SK-N-SH (cell line): ENCODE results near the gene RIOK1. TPM values are rescaled to one million over a fixed set of nuclear protein-coding genes. Genes with fewer than 3 reads are reported as not detected.

Experiments used
- CTCF ChIA-PET: fragments of 300-600, 350-600 bp; formaldehyde crosslinking; extraction: SDS; loops from one replicate; lab custom pipeline; 2021; lab: Yijun Ruan, JAX
- POLR2A ChIA-PET: fragments of 350-600 bp; sonication (Branson Sonifier 250); formaldehyde crosslinking; extraction: SDS; loops from one replicate; lab custom pipeline; 2020; ENCODE audit warnings: antibody characterized with exemption, inconsistent platforms; lab: Yijun Ruan, JAX
- DNase-seq: peaks from one replicate; pipeline ENCODE4 v3.0.0; 2012
- H2AFZ ChIP-seq: fragments of 200-600 bp; sonication (generic); 2 replicates; pipeline ENCODE4 v1.8.1; 2016; ENCODE audit warnings: antibody characterized with exemption, mild to moderate bottlenecking, low read depth
- H3F3A ChIP-seq: fragments of 200-600 bp; sonication (generic); replicated peaks from 2 replicates; pipeline ENCODE3; 2016; ENCODE audit warnings: antibody characterized with exemption, mild to moderate bottlenecking; ENCODE audit not compliant: insufficient read depth
- H3K27ac ChIP-seq, 2 experiments: fragments of 200-500 bp in 1 of 2; fragments of 200-600 bp in 1 of 2; sonication (Bioruptor generic) in 1 of 2; sonication (generic), shearing (Covaris generic) in 1 of 2; 2 replicates each; pipeline versions ENCODE4 v1.5.1 to v1.6.1; 2014 to 2016; ENCODE audit warnings: low read depth in 2 of 2, inconsistent platforms in 1 of 2, low read length in 1 of 2, mild to moderate bottlenecking in 1 of 2, mixed read lengths in 1 of 2
- H3K27me3 ChIP-seq: fragments of 200-600 bp; sonication (generic), shearing (Covaris generic); 2 replicates; pipeline ENCODE4 v1.6.1; 2016; ENCODE audit warnings: mixed run types; ENCODE audit not compliant: insufficient read depth
- H3K36me3 ChIP-seq, 2 experiments: fragments of 200-500 bp in 1 of 2; fragments of 200-600 bp in 1 of 2; sonication (Bioruptor generic) in 1 of 2; sonication (generic) in 1 of 2; replicated peaks in 1 of 2; 2 replicates each; pipeline versions ENCODE3 to v1.5.1; 2014 to 2016; ENCODE audit warnings: low read length in 1 of 2, mild to moderate bottlenecking in 1 of 2; ENCODE audit not compliant: insufficient read depth in 2 of 2, control insufficient read depth in 1 of 2
- H3K4me1 ChIP-seq, 2 experiments: fragments of 200-500 bp in 1 of 2; fragments of 200-600 bp in 1 of 2; sonication (Bioruptor generic) in 1 of 2; sonication (generic), shearing (Covaris generic) in 1 of 2; 2 replicates each; pipeline versions ENCODE4 v1.5.1 to v1.6.1; 2014 to 2016; ENCODE audit warnings: low read depth in 1 of 2, low read length in 1 of 2, mixed run types in 1 of 2; ENCODE audit not compliant: insufficient read depth in 2 of 2, control insufficient read depth in 1 of 2
- H3K4me2 ChIP-seq: fragments of 200-600 bp; sonication (generic), shearing (Covaris generic); 2 replicates; pipeline ENCODE4 v1.6.1; 2017; ENCODE audit warnings: mixed run types
- H3K4me3 ChIP-seq, 2 experiments: fragments of 200-500 bp in 1 of 2; fragments of 200-600 bp in 1 of 2; sonication (Bioruptor generic) in 1 of 2; sonication (generic), shearing (Covaris generic) in 1 of 2; 2 replicates each; pipeline versions ENCODE4 v1.5.1 to v1.8.1; 2014 to 2016; ENCODE audit warnings: low read depth in 2 of 2, inconsistent platforms in 1 of 2, low read length in 1 of 2, mild to moderate bottlenecking in 1 of 2, mixed read lengths in 1 of 2, moderate library complexity in 1 of 2
- H3K79me2 ChIP-seq: fragments of 200-600 bp; sonication (generic); 2 replicates; pipeline ENCODE4 v1.8.1; 2017; ENCODE audit warnings: mild to moderate bottlenecking; ENCODE audit not compliant: insufficient read depth
- H3K9ac ChIP-seq: fragments of 200-600 bp; sonication (generic); 2 replicates; pipeline ENCODE4 v1.6.1; 2017; ENCODE audit warnings: mixed run types
- H3K9me2 ChIP-seq: fragments of 200-600 bp; sonication (generic); 2 replicates; pipeline ENCODE4 v1.6.1; 2017; ENCODE audit warnings: mixed run types
- H3K9me3 ChIP-seq: fragments of 200-600 bp; sonication (generic); 2 replicates; pipeline ENCODE4 v1.6.1; 2017; ENCODE audit warnings: mixed run types, mild to moderate bottlenecking, moderate library complexity
- H4K20me1 ChIP-seq: fragments of 200-600 bp; sonication (generic); 2 replicates; pipeline ENCODE4 v1.6.1; 2017; ENCODE audit warnings: mild to moderate bottlenecking, mixed run types; ENCODE audit not compliant: insufficient read depth
- FOXJ3 ChIP-seq: sonication (generic); formaldehyde crosslinking; IDR thresholded peaks from 2 replicates; pipeline ENCODE4 v1.5.1; 2020; ENCODE audit warnings: mild to moderate bottlenecking, missing genetic modification reagents
- FOXM1 ChIP-seq: IDR thresholded peaks from 2 replicates; pipeline ENCODE4 v1.4.0; 2012; ENCODE audit warnings: low read depth, mild to moderate bottlenecking
- JUND ChIP-seq: IDR thresholded peaks from 2 replicates; pipeline ENCODE4 v1.4.0; 2012
- NRF1 ChIP-seq: IDR thresholded peaks from 2 replicates; pipeline ENCODE4 v1.6.1; 2012; ENCODE audit warnings: low read depth, mild to moderate bottlenecking, low read length
- POLR2AphosphoS5 ChIP-seq: IDR thresholded peaks from 2 replicates; pipeline ENCODE4 v1.6.1; 2012; ENCODE audit warnings: low read depth, low read length
- SIN3A ChIP-seq: IDR thresholded peaks from 2 replicates; pipeline ENCODE4 v1.6.1; 2012; ENCODE audit warnings: low read depth, mild to moderate bottlenecking, low read length, moderate library complexity, borderline replicate concordance
- SMC3 ChIP-seq: IDR thresholded peaks from 2 replicates; pipeline ENCODE4 v1.6.1; 2012; ENCODE audit warnings: low read depth, low read length, improper control_type of control experiment
- TAF1 ChIP-seq: IDR thresholded peaks from 2 replicates; pipeline ENCODE4 v1.6.1; 2012; ENCODE audit warnings: low read depth, mild to moderate bottlenecking, low read length, moderate library complexity, borderline replicate concordance
- TCF12 ChIP-seq: IDR thresholded peaks from 2 replicates; pipeline ENCODE4 v1.4.0; 2012
- YY1 ChIP-seq: IDR thresholded peaks from 2 replicates; pipeline ENCODE4 v1.4.0; 2012; ENCODE audit warnings: low read depth, mild to moderate bottlenecking
- WGBS: methylation state at CpG from one replicate; pipeline ENCODE4 v1.1.6; 2017; ENCODE audit warnings: low lambda C conversion rate; 5-methylcytosine and 5-hydroxymethylcytosine counted together
- polyA plus RNA-seq, 3 experiments: library from polyadenylated mRNA; depleted of rRNA; stranded (reverse); fragments of >200 nt; gene quantifications; 2 replicates each; pipeline ENCODE4 v1.2.3, GENCODE V29; 2012
- TF ChIP-seq, protein P1 (sequence below): fragments of 150-350 bp; IDR thresholded peaks from 2 replicates; pipeline ENCODE4 v1.6.1; 2016; ENCODE audit warnings: mild to moderate bottlenecking, low read depth, low read length
- TF ChIP-seq, protein P2 (sequence below): IDR thresholded peaks from 2 replicates; pipeline ENCODE4 v1.4.0; 2012; ENCODE audit warnings: low read depth, borderline replicate concordance
- TF ChIP-seq, protein P3 (sequence below): IDR thresholded peaks from 2 replicates; pipeline ENCODE4 v1.4.0; 2012; ENCODE audit warnings: low read depth
- TF ChIP-seq, protein P4 (sequence below): IDR thresholded peaks from 2 replicates; pipeline ENCODE4 v1.4.0; 2012; ENCODE audit warnings: low read depth, borderline replicate concordance
- TF ChIP-seq, protein P5 (sequence below): IDR thresholded peaks from 2 replicates; pipeline ENCODE4; 2012

The RIOK1 gene
- polyA plus RNA-seq, 1 of the 3 experiments (the other 2 are of a cell fraction) = 18.7 TPM

DNA sequence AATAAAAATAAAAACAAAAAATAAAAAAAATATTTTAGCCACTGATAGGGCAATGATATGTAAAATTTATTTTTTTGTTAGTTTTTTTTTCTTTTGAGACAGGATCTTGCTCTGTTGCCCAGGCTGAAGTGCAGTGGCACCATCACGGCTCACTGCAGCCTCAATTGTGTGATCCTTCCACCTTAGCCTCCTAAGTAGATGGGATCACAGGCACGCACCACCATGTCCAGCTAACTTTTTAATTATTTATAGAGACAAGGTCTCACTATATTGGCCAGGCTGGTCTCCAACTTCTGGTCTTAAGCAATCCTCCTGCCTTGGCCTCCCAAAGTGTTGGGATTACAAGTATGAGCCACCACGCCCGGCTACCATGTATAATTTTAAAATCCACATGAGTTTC lies 59.4 kb downstream of the RIOK1 start:
- no peaks in the 10 kb centered on the region for H3K36me3 ChIP-seq
- no peaks in the 10 kb centered on the region for H3K79me2 ChIP-seq
- no peak overlapping the region for H3K4me2 ChIP-seq
- no peaks in the 10 kb centered on the region for H4K20me1 ChIP-seq
- POLR2A ChIA-PET = no interaction called here
- no peak overlapping the region for H3K27ac ChIP-seq
- no peak for DNase-seq
- no peaks in the 10 kb centered on the region for H3K9me3 ChIP-seq
- CTCF ChIA-PET = interaction anchor here (1.5 kb wide), 1 partner anchor 9 kb away, joined by 3 read pairs; no protein-coding TSS in a partner anchor
- no peaks in the 10 kb centered on the region for H3F3A ChIP-seq
- 41% methylated on average over 4 of the region's 4 CpGs for WGBS
- no peaks in the 10 kb centered on the region for H3K4me1 ChIP-seq
- H3K4me3 ChIP-seq = no peak overlapping the region
- TF ChIP-seq NRF1 (no peak), FOXJ3 (CRISPR knock-in tag) (no peak), POLR2AphosphoS5 (no peak), TCF12 (no peak), TAF1 (no peak), FOXM1 (no peak), SIN3A (no peak), SMC3 (no peak), YY1 (no peak), JUND (no peak)
- TF ChIP-seq, protein P1, sequence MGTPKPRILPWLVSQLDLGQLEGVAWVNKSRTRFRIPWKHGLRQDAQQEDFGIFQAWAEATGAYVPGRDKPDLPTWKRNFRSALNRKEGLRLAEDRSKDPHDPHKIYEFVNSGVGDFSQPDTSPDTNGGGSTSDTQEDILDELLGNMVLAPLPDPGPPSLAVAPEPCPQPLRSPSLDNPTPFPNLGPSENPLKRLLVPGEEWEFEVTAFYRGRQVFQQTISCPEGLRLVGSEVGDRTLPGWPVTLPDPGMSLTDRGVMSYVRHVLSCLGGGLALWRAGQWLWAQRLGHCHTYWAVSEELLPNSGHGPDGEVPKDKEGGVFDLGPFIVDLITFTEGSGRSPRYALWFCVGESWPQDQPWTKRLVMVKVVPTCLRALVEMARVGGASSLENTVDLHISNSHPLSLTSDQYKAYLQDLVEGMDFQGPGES = no peak
- TF ChIP-seq, protein P2, sequence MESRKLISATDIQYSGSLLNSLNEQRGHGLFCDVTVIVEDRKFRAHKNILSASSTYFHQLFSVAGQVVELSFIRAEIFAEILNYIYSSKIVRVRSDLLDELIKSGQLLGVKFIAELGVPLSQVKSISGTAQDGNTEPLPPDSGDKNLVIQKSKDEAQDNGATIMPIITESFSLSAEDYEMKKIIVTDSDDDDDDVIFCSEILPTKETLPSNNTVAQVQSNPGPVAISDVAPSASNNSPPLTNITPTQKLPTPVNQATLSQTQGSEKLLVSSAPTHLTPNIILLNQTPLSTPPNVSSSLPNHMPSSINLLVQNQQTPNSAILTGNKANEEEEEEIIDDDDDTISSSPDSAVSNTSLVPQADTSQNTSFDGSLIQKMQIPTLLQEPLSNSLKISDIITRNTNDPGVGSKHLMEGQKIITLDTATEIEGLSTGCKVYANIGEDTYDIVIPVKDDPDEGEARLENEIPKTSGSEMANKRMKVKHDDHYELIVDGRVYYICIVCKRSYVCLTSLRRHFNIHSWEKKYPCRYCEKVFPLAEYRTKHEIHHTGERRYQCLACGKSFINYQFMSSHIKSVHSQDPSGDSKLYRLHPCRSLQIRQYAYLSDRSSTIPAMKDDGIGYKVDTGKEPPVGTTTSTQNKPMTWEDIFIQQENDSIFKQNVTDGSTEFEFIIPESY = no peak
- TF ChIP-seq, protein P3, sequence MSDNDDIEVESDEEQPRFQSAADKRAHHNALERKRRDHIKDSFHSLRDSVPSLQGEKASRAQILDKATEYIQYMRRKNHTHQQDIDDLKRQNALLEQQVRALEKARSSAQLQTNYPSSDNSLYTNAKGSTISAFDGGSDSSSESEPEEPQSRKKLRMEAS = no peak
- TF ChIP-seq, protein P4, sequence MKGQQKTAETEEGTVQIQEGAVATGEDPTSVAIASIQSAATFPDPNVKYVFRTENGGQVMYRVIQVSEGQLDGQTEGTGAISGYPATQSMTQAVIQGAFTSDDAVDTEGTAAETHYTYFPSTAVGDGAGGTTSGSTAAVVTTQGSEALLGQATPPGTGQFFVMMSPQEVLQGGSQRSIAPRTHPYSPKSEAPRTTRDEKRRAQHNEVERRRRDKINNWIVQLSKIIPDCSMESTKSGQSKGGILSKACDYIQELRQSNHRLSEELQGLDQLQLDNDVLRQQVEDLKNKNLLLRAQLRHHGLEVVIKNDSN = no peak
- TF ChIP-seq, protein P5, sequence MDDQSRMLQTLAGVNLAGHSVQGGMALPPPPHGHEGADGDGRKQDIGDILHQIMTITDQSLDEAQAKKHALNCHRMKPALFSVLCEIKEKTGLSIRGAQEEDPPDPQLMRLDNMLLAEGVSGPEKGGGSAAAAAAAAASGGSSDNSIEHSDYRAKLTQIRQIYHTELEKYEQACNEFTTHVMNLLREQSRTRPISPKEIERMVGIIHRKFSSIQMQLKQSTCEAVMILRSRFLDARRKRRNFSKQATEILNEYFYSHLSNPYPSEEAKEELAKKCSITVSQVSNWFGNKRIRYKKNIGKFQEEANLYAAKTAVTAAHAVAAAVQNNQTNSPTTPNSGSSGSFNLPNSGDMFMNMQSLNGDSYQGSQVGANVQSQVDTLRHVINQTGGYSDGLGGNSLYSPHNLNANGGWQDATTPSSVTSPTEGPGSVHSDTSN = no peak
- TF ChIP-seq, all 33 proteins: peak for 0
- Histone ChIP-seq H3K9me2 (no peaks in the 10 kb centered on the region), H3K27me3 (no peaks in the 10 kb centered on the region; the same call in 1 of the 2 replicates), H2AFZ (no peak overlapping the region), H3K9ac (no peak overlapping the region)
